ENCODE measurements around the gene DCAF16. TPM values are rescaled to one million over a fixed set of nuclear protein-coding genes. Genes with fewer than 3 reads are reported as not detected.

DCAF16 gene
- total RNA-seq, 1 experiment from 2014 or later, result 46.2 TPM

GRCh38 chr4:17763416-17763815, 47.1 kb downstream of the DCAF16 start:
- H3K56ac ChIP-seq (ENCODE audit: insufficient read length, low read depth, low read length), result no peak overlapping the region
- no peak overlapping the region for H2BK20ac ChIP-seq (ENCODE audit: low read depth, low read length, poor library complexity, severe bottlenecking)
- no peak overlapping the region for H3K23ac ChIP-seq (ENCODE audit: insufficient read length, low read depth, low read length)
- no peak overlapping the region for H4K8ac ChIP-seq (replicated peaks; ENCODE audit: insufficient read length, low read depth, low read length)
- no peak overlapping the region for H3K4ac ChIP-seq (ENCODE audit: low read depth, low read length)
- no peak overlapping the region for H2BK120ac ChIP-seq (ENCODE audit: low read depth, low read length, poor library complexity, severe bottlenecking)
- no peak overlapping the region for H3K14ac ChIP-seq (ENCODE audit: insufficient read depth, low read length)
- no peak overlapping the region for H2BK5ac ChIP-seq (ENCODE audit: insufficient read length, low read length)
- no peak overlapping the region for H3K4me2 ChIP-seq (ENCODE audit: insufficient read depth, insufficient read length, low read length)
- H3T11ph ChIP-seq (ENCODE audit: low read length), result no peak overlapping the region
- no peak overlapping the region for H4K91ac ChIP-seq (ENCODE audit: insufficient read length, low read depth, low read length)
- no peak overlapping the region for H2AK5ac ChIP-seq (ENCODE audit: insufficient read length, low read length)
- H3K27ac Mint-ChIP-seq, result no peak overlapping the region
- TF ChIP-seq, protein P1, sequence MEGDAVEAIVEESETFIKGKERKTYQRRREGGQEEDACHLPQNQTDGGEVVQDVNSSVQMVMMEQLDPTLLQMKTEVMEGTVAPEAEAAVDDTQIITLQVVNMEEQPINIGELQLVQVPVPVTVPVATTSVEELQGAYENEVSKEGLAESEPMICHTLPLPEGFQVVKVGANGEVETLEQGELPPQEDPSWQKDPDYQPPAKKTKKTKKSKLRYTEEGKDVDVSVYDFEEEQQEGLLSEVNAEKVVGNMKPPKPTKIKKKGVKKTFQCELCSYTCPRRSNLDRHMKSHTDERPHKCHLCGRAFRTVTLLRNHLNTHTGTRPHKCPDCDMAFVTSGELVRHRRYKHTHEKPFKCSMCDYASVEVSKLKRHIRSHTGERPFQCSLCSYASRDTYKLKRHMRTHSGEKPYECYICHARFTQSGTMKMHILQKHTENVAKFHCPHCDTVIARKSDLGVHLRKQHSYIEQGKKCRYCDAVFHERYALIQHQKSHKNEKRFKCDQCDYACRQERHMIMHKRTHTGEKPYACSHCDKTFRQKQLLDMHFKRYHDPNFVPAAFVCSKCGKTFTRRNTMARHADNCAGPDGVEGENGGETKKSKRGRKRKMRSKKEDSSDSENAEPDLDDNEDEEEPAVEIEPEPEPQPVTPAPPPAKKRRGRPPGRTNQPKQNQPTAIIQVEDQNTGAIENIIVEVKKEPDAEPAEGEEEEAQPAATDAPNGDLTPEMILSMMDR (conservative IDR thresholded peaks at IDR 0.05), result no peak
- H3K4me1 Mint-ChIP-seq, result peaks cover 9 to 13% of the 10 kb centered on the region in 2 experiments
- no peaks in the 10 kb centered on the region for H3K27me3 ChIP-seq (ENCODE audit: insufficient read depth, low read length)
- H4K5ac ChIP-seq (ENCODE audit: insufficient read length, low read depth, low read length), result no peak overlapping the region
- H3K79me1 ChIP-seq (ENCODE audit: insufficient read depth, low read depth, low read length, poor library complexity, severe bottlenecking), result no peaks in the 10 kb centered on the region
- H2BK15ac ChIP-seq (ENCODE audit: low read depth, low read length), result no peak overlapping the region
- no peak overlapping the region for H3K9ac ChIP-seq (ENCODE audit: extremely low read depth, insufficient read length, low read length)
- H4K20me1 ChIP-seq (ENCODE audit: control insufficient read depth, insufficient read depth, insufficient read length), result no peaks in the 10 kb centered on the region
- no peak overlapping the region for H3K4me3 Mint-ChIP-seq
- peaks cover 5% of the 10 kb centered on the region; the same call in 1 of the 2 replicates for H3K4me1 ChIP-seq (ENCODE audit: insufficient read depth, low read length)
- H3K18ac ChIP-seq (ENCODE audit: insufficient read length, low read depth, low read length), result no peak overlapping the region
- DNase-seq, result no peak
- WGBS (ENCODE audit: extremely low coverage, insufficient read length, low lambda C conversion rate), result no CpG with 5 or more reads among the region's 3 CpGs
- H3K79me2 ChIP-seq (ENCODE audit: insufficient read depth, low read length), result no peaks in the 10 kb centered on the region
- peaks cover 15 to 20% of the 10 kb centered on the region in 2 experiments; a peak in 4 of 5 replicates for H3K9me3 Mint-ChIP-seq
- no peak overlapping the region for H2AFZ ChIP-seq (ENCODE audit: low read length)
- no peaks in the 10 kb centered on the region for H3K23me2 ChIP-seq (ENCODE audit: insufficient read length, low read depth, low read length, poor library complexity, severe bottlenecking)
- no peak overlapping the region for H3K27ac ChIP-seq (ENCODE audit: insufficient read length, low read depth, low read length)
- H2BK12ac ChIP-seq (ENCODE audit: insufficient read length, low read depth, low read length), result no peak overlapping the region
- peaks cover 4% of the 10 kb centered on the region for H3K9me3 ChIP-seq (ENCODE audit: control insufficient read depth, low read depth, low read length)
- peaks cover 0 to 11% (median 8%) of the 10 kb centered on the region in 3 experiments; a peak in 2 of 7 replicates for H3K36me3 Mint-ChIP-seq (ENCODE audit: insufficient read depth in 1 of 3, low read depth in 3 of 3)
- peaks cover under 1% of the 10 kb centered on the region for H3K27me3 Mint-ChIP-seq (ENCODE audit: low read depth)

All from H9 (cell line).